ENCODE data around the gene ARHGDIG. TPM values are rescaled to one million over a fixed set of nuclear protein-coding genes. Genes with fewer than 3 reads are reported as not detected.

The ARHGDIG gene
- total RNA-seq, 2 donors from 2014 or later: not detected

- no peak for ATAC-seq (replicated peaks)
- no peaks in the 10 kb centered on the region for H3K4me1 Mint-ChIP-seq
- H3K9me3 Mint-ChIP-seq: no peaks in the 10 kb centered on the region
- H3K36me3 Mint-ChIP-seq (ENCODE audit: low read depth): no peaks in the 10 kb centered on the region
- no peaks in the 10 kb centered on the region for H3K27me3 Mint-ChIP-seq
- no peak overlapping the region for H3K4me3 Mint-ChIP-seq
- H3K27ac Mint-ChIP-seq: no peak overlapping the region
Observed at GRCh38 chr16:268141-269053, 12.0 kb upstream of the ARHGDIG start.

- Mint-ChIP-seq H3K27ac (no peak overlapping the region), H3K9me3 (no peaks in the 10 kb centered on the region), H3K4me1 (no peaks in the 10 kb centered on the region), H3K4me3 (no peak overlapping the region), H3K27me3 (no peaks in the 10 kb centered on the region), H3K36me3 (ENCODE audit: low read depth) (no peaks in the 10 kb centered on the region)
- no peak for ATAC-seq (replicated peaks)
Observed at GRCh38 chr16:269061-269796, 11.2 kb upstream of the ARHGDIG start.

GRCh38 chr16:270381-271255 is 9.8 kb upstream of the ARHGDIG start:
- Mint-ChIP-seq H3K36me3 (ENCODE audit: low read depth) (no peaks in the 10 kb centered on the region), H3K27me3 (no peaks in the 10 kb centered on the region), H3K27ac (no peak overlapping the region), H3K4me3 (no peak overlapping the region), H3K4me1 (no peaks in the 10 kb centered on the region), H3K9me3 (no peaks in the 10 kb centered on the region)
- ATAC-seq (replicated peaks): no peak

GRCh38 chr16:272633-273546 is 7.5 kb upstream of the ARHGDIG start:
- H3K4me3 Mint-ChIP-seq: no peak overlapping the region
- H3K27ac Mint-ChIP-seq: no peak overlapping the region
- no peaks in the 10 kb centered on the region for H3K4me1 Mint-ChIP-seq
- H3K36me3 Mint-ChIP-seq (ENCODE audit: low read depth): no peaks in the 10 kb centered on the region
- H3K9me3 Mint-ChIP-seq: no peaks in the 10 kb centered on the region
- ATAC-seq (replicated peaks): no peak
- H3K27me3 Mint-ChIP-seq: peaks cover 3% of the 10 kb centered on the region

GRCh38 chr16:273547-274421 is 6.6 kb upstream of the ARHGDIG start:
- H3K4me3 Mint-ChIP-seq: no peak overlapping the region
- H3K36me3 Mint-ChIP-seq (ENCODE audit: low read depth): no peaks in the 10 kb centered on the region
- peaks cover 3% of the 10 kb centered on the region for H3K27me3 Mint-ChIP-seq
- no peaks in the 10 kb centered on the region for H3K9me3 Mint-ChIP-seq
- H3K4me1 Mint-ChIP-seq: no peaks in the 10 kb centered on the region
- ATAC-seq (replicated peaks): peak; percentile 37
- no peak overlapping the region for H3K27ac Mint-ChIP-seq

- H3K27ac Mint-ChIP-seq: no peak overlapping the region
- H3K36me3 Mint-ChIP-seq (ENCODE audit: low read depth): no peaks in the 10 kb centered on the region
- no peaks in the 10 kb centered on the region for H3K9me3 Mint-ChIP-seq
- no peaks in the 10 kb centered on the region for H3K4me1 Mint-ChIP-seq
- ATAC-seq (replicated peaks): peak; percentile 36
- H3K27me3 Mint-ChIP-seq: peaks cover 3% of the 10 kb centered on the region
- H3K4me3 Mint-ChIP-seq: no peak overlapping the region
Observed at GRCh38 chr16:275041-275641, 5.2 kb upstream of the ARHGDIG start.

GRCh38 chr16:275786-276232 is 4.6 kb upstream of the ARHGDIG start, which contains the start of gene RGS11:
TSS of gene RGS11 (minus strand) at chr16:275944. CDS start at chr16:275911, 33 bp downstream.
- no peaks in the 10 kb centered on the region for H3K36me3 Mint-ChIP-seq (ENCODE audit: low read depth)
- peaks cover 3% of the 10 kb centered on the region for H3K27me3 Mint-ChIP-seq
- no peak for ATAC-seq (replicated peaks)
- H3K9me3 Mint-ChIP-seq: no peaks in the 10 kb centered on the region
- H3K4me3 Mint-ChIP-seq: peak within 1 kb of the TSS; percentile 50
- H3K4me1 Mint-ChIP-seq: no peaks in the 10 kb centered on the region
- H3K27ac Mint-ChIP-seq: no peak within 1 kb of the TSS

- no peaks in the 10 kb centered on the region for H3K9me3 Mint-ChIP-seq
Observed at GRCh38 chr16:276426-277077, 3.8 kb upstream of the ARHGDIG start.

GRCh38 chr16:278863-279366 is 1.5 kb upstream of the ARHGDIG start:
- ATAC-seq (replicated peaks): peak; percentile 37
- Mint-ChIP-seq H3K36me3 (ENCODE audit: low read depth) (no peaks in the 10 kb centered on the region), H3K27ac (no peak overlapping the region), H3K27me3 (peaks cover 3% of the 10 kb centered on the region), H3K4me3 (no peak overlapping the region), H3K9me3 (no peaks in the 10 kb centered on the region), H3K4me1 (no peaks in the 10 kb centered on the region)

More at GRCh38 chr16:276426-277077, 3.8 kb upstream of the ARHGDIG start:
- Mint-ChIP-seq H3K27ac (no peak overlapping the region), H3K4me1 (no peaks in the 10 kb centered on the region), H3K27me3 (peaks cover 3% of the 10 kb centered on the region), H3K36me3 (ENCODE audit: low read depth) (no peaks in the 10 kb centered on the region), H3K4me3 (peak overlapping the region; percentile 50)
- no peak for ATAC-seq (replicated peaks)

- Mint-ChIP-seq H3K36me3 (ENCODE audit: low read depth) (no peaks in the 10 kb centered on the region), H3K27me3 (peaks cover 3% of the 10 kb centered on the region), H3K9me3 (no peaks in the 10 kb centered on the region), H3K4me3 (no peak overlapping the region), H3K4me1 (no peaks in the 10 kb centered on the region), H3K27ac (no peak overlapping the region)
- no peak for ATAC-seq (replicated peaks)
Observed at GRCh38 chr16:279531-279930, 860 bp upstream of the ARHGDIG start.

GRCh38 chr16:280005-280460 is 358 bp upstream of the ARHGDIG start:
- Mint-ChIP-seq H3K4me1 (no peaks in the 10 kb centered on the region), H3K36me3 (ENCODE audit: low read depth) (no peaks in the 10 kb centered on the region), H3K4me3 (no peak overlapping the region), H3K27ac (no peak overlapping the region), H3K9me3 (no peaks in the 10 kb centered on the region), H3K27me3 (peaks cover 3% of the 10 kb centered on the region)
- ATAC-seq (replicated peaks): no peak

All from activated T-helper 17 cell treated with anti-CD3 and anti-CD28 coated beads, Interleukin-2, amount 50 U/mL, for 72 hours (primary cell).